K562 (cell line): ENCODE results near the gene DNMBP. TPM values are rescaled to one million over a fixed set of nuclear protein-coding genes. Genes with fewer than 3 reads are reported as not detected.
A peak's percentile ranks its signal among the peaks of the same experiment; 100 is the strongest.

Source experiments
- ATF3 ChIP-seq, 2 experiments: fragments of 450-650 bp in 1 of 2; sonication (generic) in 1 of 2; formaldehyde crosslinking in 1 of 2; IDR thresholded peaks in 1 of 2; conservative IDR thresholded peaks in 1 of 2; 2 replicates each; pipeline versions ENCODE4 v1.6.1 to v1.8.1; 2016 to 2023; ENCODE audit warnings: mild to moderate bottlenecking in 2 of 2, moderate library complexity in 2 of 2, inconsistent platforms in 1 of 2, missing genetic modification reagents in 1 of 2
- BCOR ChIP-seq: fragments of 450-650 bp; IDR thresholded peaks from 2 replicates; pipeline ENCODE4 v1.6.1; 2016
- E2F1 ChIP-seq: sonication (generic); formaldehyde crosslinking; IDR thresholded peaks from 2 replicates; pipeline ENCODE4 v1.8.1; 2023; ENCODE audit warnings: mild to moderate bottlenecking, missing genetic modification reagents, moderate library complexity
- GTF2A2 ChIP-seq: IDR thresholded peaks from 2 replicates; pipeline ENCODE4 v1.6.1; 2016; ENCODE audit warnings: mild to moderate bottlenecking, missing genetic modification characterization, missing compliant biosample characterization
- HMG20A ChIP-seq: fragments of 450-650 bp; formaldehyde crosslinking; conservative IDR thresholded peaks from 2 replicates; pipeline ENCODE4 v1.4.0; 2020; ENCODE audit warnings: mild to moderate bottlenecking, mixed read lengths
- HSF4 ChIP-seq: fragments of 250-450 bp; sonication (Bioruptor Pico); IDR thresholded peaks from 2 replicates; pipeline ENCODE4 v2.1.2; 2022; ENCODE audit warnings: mild to moderate bottlenecking, moderate library complexity, borderline replicate concordance
- ILK ChIP-seq: fragments of 450-650 bp; IDR thresholded peaks from 2 replicates; pipeline ENCODE4 v1.6.1; 2016; ENCODE audit warnings: missing genetic modification characterization, low read depth, mild to moderate bottlenecking, missing compliant biosample characterization, moderate library complexity, borderline replicate concordance
- JUNB ChIP-seq: fragments of 450-650 bp; formaldehyde crosslinking; conservative IDR thresholded peaks from 2 replicates; pipeline ENCODE4 v1.4.0; 2020; ENCODE audit warnings: mild to moderate bottlenecking
- MBD2 ChIP-seq: sonication (generic); IDR thresholded peaks from 2 replicates; pipeline ENCODE4 v1.6.1; 2016; ENCODE audit warnings: low read depth, borderline replicate concordance
- MTA3 ChIP-seq: fragments of 450-650 bp; formaldehyde crosslinking; IDR thresholded peaks from 2 replicates; pipeline ENCODE4 v1.6.1; 2017; ENCODE audit warnings: mild to moderate bottlenecking, borderline replicate concordance
- MYBL2 ChIP-seq, 2 experiments: fragments of 450-650 bp in 1 of 2; sonication (generic) in 1 of 2; formaldehyde crosslinking in 1 of 2; IDR thresholded peaks; 2 replicates each; pipeline versions ENCODE4 v1.6.1 to v1.8.1; 2017 to 2022; ENCODE audit warnings: borderline replicate concordance in 1 of 2, inconsistent platforms in 1 of 2, low read depth in 1 of 2, mild to moderate bottlenecking in 1 of 2, missing genetic modification reagents in 1 of 2, moderate library complexity in 1 of 2
- NFE2L1 ChIP-seq: fragments of 450-650 bp; IDR thresholded peaks from 2 replicates; pipeline ENCODE4 v1.6.1; 2016; ENCODE audit warnings: missing genetic modification characterization, low read depth, mild to moderate bottlenecking, missing compliant biosample characterization, moderate library complexity, borderline replicate concordance
- NFIC ChIP-seq: fragments of 450-650 bp; IDR thresholded peaks from 2 replicates; pipeline ENCODE4 v1.6.1; 2017; ENCODE audit warnings: mild to moderate bottlenecking, inconsistent platforms
- RBM14 ChIP-seq: fragments of 200-400 bp; formaldehyde crosslinking; IDR thresholded peaks from 2 replicates; pipeline ENCODE4 v1.6.1; 2018; ENCODE audit warnings: low read depth, mild to moderate bottlenecking, low read length, moderate library complexity, borderline replicate concordance; ENCODE audit not compliant: insufficient read depth
- ZBTB9 ChIP-seq: fragments of 450-650 bp; formaldehyde crosslinking; IDR thresholded peaks from 2 replicates; pipeline ENCODE4 v1.4.0; 2020; ENCODE audit warnings: mild to moderate bottlenecking, moderate library complexity
- ZNF121 ChIP-seq: sonication (generic); formaldehyde crosslinking; conservative IDR thresholded peaks from 2 replicates; pipeline ENCODE4 v1.8.0; 2022; ENCODE audit warnings: missing genetic modification reagents
- ZNF398 ChIP-seq: fragments of 250-450 bp; sonication (Bioruptor Pico); IDR thresholded peaks from 2 replicates; pipeline ENCODE4 v1.8.0; 2021; ENCODE audit warnings: moderate library complexity, mild to moderate bottlenecking, inconsistent platforms
- ZNF764 ChIP-seq: fragments of 250-450 bp; sonication (Bioruptor Pico); IDR thresholded peaks from 2 replicates; pipeline ENCODE4 v1.4.0; 2020; ENCODE audit warnings: low read depth, mild to moderate bottlenecking, moderate library complexity
- polyA plus RNA-seq, 8 experiments: library from polyadenylated mRNA; depleted of rRNA in 4 of 8; stranded (reverse) in 5 of 8; unstranded in 3 of 8; fragments of >200 nt; fragmentation: Nextera tagmentation in 2 of 8; fragmentation: Illumina TruSeq in 1 of 8; extraction: Ambion mirVana in 2 of 8; extraction: Trizol in 1 of 8; gene quantifications; 2 replicates each; pipeline versions ENCODE4 v1.2.1 to v1.2.3, GENCODE V29; 2011 to 2014; ENCODE audit warnings: inconsistent platforms in 1 of 8, missing spikeins in 1 of 8
- total RNA-seq, 7 experiments: library from RNA; depleted of rRNA in 6 of 7; stranded (reverse); fragments of >200 nt in 6 of 7; fragmentation: Illumina TruSeq in 2 of 7; extraction: Trizol in 2 of 7; gene quantifications; 2 replicates each; pipeline versions ENCODE4 v1.2.1 to v1.2.3, GENCODE V29; 2011 to 2021; ENCODE audit warnings: low replicate concordance in 1 of 7
- TF ChIP-seq, protein P1 (sequence below): fragments of 450-650 bp; IDR thresholded peaks from 2 replicates; pipeline ENCODE4 v1.6.1; 2016; ENCODE audit warnings: borderline replicate concordance

DNMBP gene
- total and polyA plus RNA-seq, 9 of the 15 experiments (the other 6 are each of a cell fraction or from before 2014, with no cell fraction given): 0.83 to 3.7 (median 2.2) TPM

GRCh38 chr10:100006243-100006886 is 3.4 kb downstream of the DNMBP start (continued):
- TF ChIP-seq ZNF398 (CRISPR knock-in tag) (no peak), JUNB (CRISPR knock-in tag) (no peak), NFIC (no peak), ZNF121 (no peak), MTA3 (no peak), ZNF764 (CRISPR knock-in tag) (no peak), ZBTB9 (CRISPR knock-in tag) (no peak), BCOR (no peak), NFE2L1 (tag) (no peak), RBM14 (no peak), E2F1 (CRISPR knock-in tag) (no peak), MBD2 (no peak), MYBL2 (IDR thresholded peaks at IDR 0.05; ENCODE audit: low read depth) (0 out of 2 replicates have a peak, but pooled peaks have one; percentile 23), MYBL2 (CRISPR knock-in tag; IDR thresholded peaks at IDR 0.05; ENCODE audit: borderline replicate concordance) (no peak), HMG20A (CRISPR knock-in tag) (no peak), HSF4 (CRISPR knock-in tag) (no peak), ILK (tag) (no peak), GTF2A2 (tag) (no peak), ATF3 (IDR thresholded peaks at IDR 0.05) (peak; percentile 62), ATF3 (CRISPR knock-in tag; conservative IDR thresholded peaks at IDR 0.05) (no peak)
- TF ChIP-seq, protein P1, sequence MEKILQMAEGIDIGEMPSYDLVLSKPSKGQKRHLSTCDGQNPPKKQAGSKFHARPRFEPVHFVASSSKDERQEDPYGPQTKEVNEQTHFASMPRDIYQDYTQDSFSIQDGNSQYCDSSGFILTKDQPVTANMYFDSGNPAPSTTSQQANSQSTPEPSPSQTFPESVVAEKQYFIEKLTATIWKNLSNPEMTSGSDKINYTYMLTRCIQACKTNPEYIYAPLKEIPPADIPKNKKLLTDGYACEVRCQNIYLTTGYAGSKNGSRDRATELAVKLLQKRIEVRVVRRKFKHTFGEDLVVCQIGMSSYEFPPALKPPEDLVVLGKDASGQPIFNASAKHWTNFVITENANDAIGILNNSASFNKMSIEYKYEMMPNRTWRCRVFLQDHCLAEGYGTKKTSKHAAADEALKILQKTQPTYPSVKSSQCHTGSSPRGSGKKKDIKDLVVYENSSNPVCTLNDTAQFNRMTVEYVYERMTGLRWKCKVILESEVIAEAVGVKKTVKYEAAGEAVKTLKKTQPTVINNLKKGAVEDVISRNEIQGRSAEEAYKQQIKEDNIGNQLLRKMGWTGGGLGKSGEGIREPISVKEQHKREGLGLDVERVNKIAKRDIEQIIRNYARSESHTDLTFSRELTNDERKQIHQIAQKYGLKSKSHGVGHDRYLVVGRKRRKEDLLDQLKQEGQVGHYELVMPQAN: no peak
